Motor neuron (in vitro differentiated cells): ENCODE results near the gene PPP1R16B. TPM values are rescaled to one million over a fixed set of nuclear protein-coding genes. Genes with fewer than 3 reads are reported as not detected.

ENCODE experiments used
- ATAC-seq, 8 experiments: fragments of 200-7000 bp; cut with Tn5 transposase; replicated peaks in 6 of 8; 2 replicates each; pipeline ENCODE4 v1.8.0; 2021; ENCODE audit warnings: mild to moderate bottlenecking in 8 of 8, moderate library complexity in 8 of 8
- H3K27ac ChIP-seq, 2 donors: fragments of 250-450 bp; sonication (Bioruptor Pico); 2 replicates each; pipeline ENCODE4 v1.9.0; 2021; ENCODE audit warnings: antibody characterized with exemption in 2 of 2, mild to moderate bottlenecking in 2 of 2, moderate library complexity in 1 of 2
- H3K4me1 ChIP-seq, 2 donors: fragments of 250-450 bp; sonication (Bioruptor Pico); replicated peaks in 1 of 2; 2 replicates each; pipeline ENCODE4 v1.6.1; 2021; ENCODE audit warnings: antibody characterized with exemption in 2 of 2, mild to moderate bottlenecking in 2 of 2, moderate library complexity in 1 of 2
- H3K4me3 ChIP-seq, 5 donors: fragments of 250-450 bp; sonication (Bioruptor Pico); 2 replicates each; pipeline ENCODE4 v1.9.0; 2021; ENCODE audit warnings: antibody characterized with exemption in 5 of 5, mild to moderate bottlenecking in 5 of 5, moderate library complexity in 4 of 5
- WGBS, 10 experiments: fragments of 450-650 bp; shearing (Covaris generic); methylation state at CpG; one replicate each; pipeline ENCODE4 v1.0.0; 2022; 5-methylcytosine and 5-hydroxymethylcytosine counted together
- in situ Hi-C, 9 experiments: fragments of 400-800 bp; cut with MboI; loops; one replicate each; pipeline ENCODE4 v1.15.0; 2021; ENCODE audit warnings: low sequenced_read_pairs in 9 of 9, low pct_unique_long_range_greater_than_20kb in 2 of 9; ENCODE audit not compliant: unreplicated experiment in 9 of 9
- total RNA-seq, 8 experiments: library from RNA; unstranded; fragments of 300-600 nt; gene quantifications; 2 replicates each; pipeline versions ENCODE4 v1.2.3 to v1.2.4, GENCODE V29; 2022

PPP1R16B gene
- total RNA-seq, 8 experiments from 2014 or later = 0.14 to 3.7 (median 2.6) TPM

GRCh38 chr20:38815446-38815845 is 9.9 kb downstream of the PPP1R16B start:
- in situ Hi-C loops = no loop called here
- H3K4me3 ChIP-seq = no peak overlapping the region
- ATAC-seq = peak in 2 of 8 experiments; percentile 17 to 79
- no peak overlapping the region for H3K27ac ChIP-seq
- peaks cover 2 to 4% of the 10 kb centered on the region in 2 donors for H3K4me1 ChIP-seq

- in situ Hi-C loops = no loop called here
- 36 to 100% (median 65%) methylated on average over 1 to 7 of the region's 9 CpGs for WGBS, 10 experiments
- no peak overlapping the region for H3K27ac ChIP-seq
- no peaks in the 10 kb centered on the region for H3K4me1 ChIP-seq
- ATAC-seq = no peak
- H3K4me3 ChIP-seq = no peak overlapping the region
Measured at GRCh38 chr20:38818113-38819065, 12.9 kb downstream of the PPP1R16B start.

GRCh38 chr20:38825571-38825900 is 20.0 kb downstream of the PPP1R16B start:
- ATAC-seq = no peak
- no peak overlapping the region for H3K27ac ChIP-seq
- 40 to 100% (median 90%) methylated on average over 1 of the region's 1 CpG; no CpG with 5 or more reads in 6 of the 10 experiments for WGBS, 10 experiments
- in situ Hi-C loops = no loop called here
- no peak overlapping the region for H3K4me3 ChIP-seq
- H3K4me1 ChIP-seq = peaks cover 0 to 5% of the 10 kb centered on the region in 2 donors

- peak in 4 of 8 experiments; percentile 44 to 96 (median 96) for ATAC-seq
- H3K27ac ChIP-seq = no peak overlapping the region
- in situ Hi-C loops = no loop called here
- no peak overlapping the region for H3K4me3 ChIP-seq
- H3K4me1 ChIP-seq = peaks cover 0 to 5% of the 10 kb centered on the region in 2 donors
- WGBS, 10 experiments = 0 to 100% (median 24%) methylated on average over 1 to 6 of the region's 9 CpGs; no CpG with 5 or more reads in 1 of the 10 experiments
Measured at GRCh38 chr20:38825901-38826625, 20.6 kb downstream of the PPP1R16B start.

- Histone ChIP-seq H3K4me1 (peaks cover 0 to 5% of the 10 kb centered on the region in 2 donors), H3K27ac (no peak overlapping the region), H3K4me3 (no peak overlapping the region)
- in situ Hi-C loops = no loop called here
- 38 to 95% (median 80%) methylated on average over 3 to 7 of the region's 7 CpGs; no CpG with 5 or more reads in 2 of the 10 experiments for WGBS, 10 experiments
- ATAC-seq = no peak
Measured at GRCh38 chr20:38827770-38828281, 22.3 kb downstream of the PPP1R16B start.

GRCh38 chr20:38828514-38829295 is 23.2 kb downstream of the PPP1R16B start:
- no peak overlapping the region for H3K4me3 ChIP-seq
- no peak overlapping the region for H3K27ac ChIP-seq
- in situ Hi-C loops = no loop called here
- ATAC-seq = peak in 1 of 8 experiments; percentile 18
- WGBS, 10 experiments = 20 to 100% (median 87%) methylated on average over 1 to 5 of the region's 6 CpGs; no CpG with 5 or more reads in 3 of the 10 experiments
- peaks cover 0 to 5% of the 10 kb centered on the region in 2 donors for H3K4me1 ChIP-seq

- H3K4me1 ChIP-seq = peaks cover 0 to 5% of the 10 kb centered on the region in 2 donors
- H3K4me3 ChIP-seq = no peak overlapping the region
- ATAC-seq = no peak
- in situ Hi-C loops = no loop called here
- no peak overlapping the region for H3K27ac ChIP-seq
- WGBS, 10 experiments = 22 to 100% (median 59%) methylated on average over 2 to 5 of the region's 7 CpGs; no CpG with 5 or more reads in 4 of the 10 experiments
Measured at GRCh38 chr20:38829296-38829875, 23.9 kb downstream of the PPP1R16B start.

GRCh38 chr20:38830356-38830755 is 24.9 kb downstream of the PPP1R16B start:
- Histone ChIP-seq H3K4me1 (peaks cover 0 to 5% of the 10 kb centered on the region in 2 donors), H3K27ac (no peak overlapping the region), H3K4me3 (no peak overlapping the region)
- no peak for ATAC-seq
- 0 to 100% (median 100%) methylated on average over 1 of the region's 1 CpG; no CpG with 5 or more reads in 4 of the 10 experiments for WGBS, 10 experiments
- in situ Hi-C loops = no loop called here

GRCh38 chr20:38831049-38831691 is 25.7 kb downstream of the PPP1R16B start:
- in situ Hi-C loops = no loop called here
- WGBS, 10 experiments = 28 to 100% (median 78%) methylated on average over 1 to 8 of the region's 11 CpGs; no CpG with 5 or more reads in 2 of the 10 experiments

GRCh38 chr20:38831995-38832620 is 26.6 kb downstream of the PPP1R16B start:
- in situ Hi-C loops = no loop called here
- 40 to 100% (median 81%) methylated on average over 1 to 8 of the region's 8 CpGs for WGBS, 10 experiments
- ATAC-seq = no peak
- Histone ChIP-seq H3K4me3 (no peak overlapping the region), H3K4me1 (no peaks in the 10 kb centered on the region), H3K27ac (no peak overlapping the region)

More at GRCh38 chr20:38831049-38831691, 25.7 kb downstream of the PPP1R16B start:
- Histone ChIP-seq H3K4me1 (peaks cover 0 to 3% of the 10 kb centered on the region in 2 donors), H3K27ac (no peak overlapping the region), H3K4me3 (no peak overlapping the region)
- ATAC-seq = no peak

GRCh38 chr20:38833154-38833856 is 27.8 kb downstream of the PPP1R16B start:
- WGBS, 10 experiments = 23 to 100% (median 86%) methylated on average over 1 to 5 of the region's 5 CpGs
- Histone ChIP-seq H3K4me1 (no peaks in the 10 kb centered on the region), H3K27ac (no peak overlapping the region), H3K4me3 (no peak overlapping the region)
- in situ Hi-C loops = no loop called here
- no peak for ATAC-seq
